Measurements from ENCODE around the gene MYH10. TPM values are rescaled to one million over a fixed set of nuclear protein-coding genes. Genes with fewer than 3 reads are reported as not detected.

Gene MYH10
- total and polyA plus RNA-seq, 4 donors, result 9.1 to 79.1 (median 25.9) TPM

DNA sequence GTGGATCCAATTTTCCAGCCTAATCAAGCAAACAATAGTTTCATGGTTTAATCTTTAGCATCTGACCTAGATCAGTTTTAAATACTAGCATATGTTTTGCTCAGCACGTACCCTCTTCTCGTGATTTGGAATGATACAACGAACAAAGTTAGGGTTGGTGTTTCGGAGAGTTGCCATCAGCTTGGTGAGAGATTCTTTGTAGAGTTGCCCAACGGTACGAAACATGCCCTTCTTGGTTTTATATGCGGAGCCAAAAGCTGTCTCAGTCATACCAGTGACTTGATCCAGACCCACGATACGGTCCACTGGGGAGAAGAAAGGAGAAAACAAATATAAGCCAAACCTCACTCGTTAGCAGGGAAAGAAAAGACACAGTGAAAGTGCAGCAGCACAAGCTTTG is 109.5 kb downstream of the MYH10 start:
- 97% methylated on average over 10 of the region's 10 CpGs for WGBS
- Histone ChIP-seq H3K27ac (ENCODE audit: low read depth in 1 of 2, low read length in 2 of 2) (no peak overlapping the region), H3K9ac (ENCODE audit: low read depth in 1 of 2, low read length in 2 of 2) (no peak overlapping the region), H3K4me1 (ENCODE audit: control insufficient read depth in 4 of 4, insufficient read depth in 4 of 4, low read length in 3 of 4) (no peaks in the 10 kb centered on the region), H3K9me3 (ENCODE audit: control insufficient read depth in 4 of 4, low read length in 3 of 4) (no peaks in the 10 kb centered on the region), H3K36me3 (ENCODE audit: control insufficient read depth in 4 of 4, insufficient read depth in 3 of 4, low read depth in 1 of 4, low read length in 3 of 4) (peaks cover 4 to 32% (median 16%) of the 10 kb centered on the region in 4 donors), H3K27me3 (ENCODE audit: control insufficient read depth in 4 of 4, insufficient read depth in 4 of 4, low read length in 3 of 4) (no peaks in the 10 kb centered on the region), H3K4me3 (ENCODE audit: low read depth in 1 of 3, low read length in 3 of 3) (no peak overlapping the region)
- no peak for DNase-seq (ENCODE audit: low spot score)
- no peak for TF ChIP-seq RXRA (IDR thresholded peaks at IDR 0.05)
- no peak for TF ChIP-seq YY1 (IDR thresholded peaks at IDR 0.05)
- no peak for TF ChIP-seq FOXA1 (IDR thresholded peaks at IDR 0.05)
- TF ChIP-seq GABPA (IDR thresholded peaks at IDR 0.05 in 1 of 2, conservative IDR thresholded peaks at IDR 0.05 in 1 of 2), result no peak
- no peak for TF ChIP-seq ZBTB33 (IDR thresholded peaks at IDR 0.05)
- no peak for TF ChIP-seq SP1 (IDR thresholded peaks at IDR 0.05)
- TF ChIP-seq, protein P1, sequence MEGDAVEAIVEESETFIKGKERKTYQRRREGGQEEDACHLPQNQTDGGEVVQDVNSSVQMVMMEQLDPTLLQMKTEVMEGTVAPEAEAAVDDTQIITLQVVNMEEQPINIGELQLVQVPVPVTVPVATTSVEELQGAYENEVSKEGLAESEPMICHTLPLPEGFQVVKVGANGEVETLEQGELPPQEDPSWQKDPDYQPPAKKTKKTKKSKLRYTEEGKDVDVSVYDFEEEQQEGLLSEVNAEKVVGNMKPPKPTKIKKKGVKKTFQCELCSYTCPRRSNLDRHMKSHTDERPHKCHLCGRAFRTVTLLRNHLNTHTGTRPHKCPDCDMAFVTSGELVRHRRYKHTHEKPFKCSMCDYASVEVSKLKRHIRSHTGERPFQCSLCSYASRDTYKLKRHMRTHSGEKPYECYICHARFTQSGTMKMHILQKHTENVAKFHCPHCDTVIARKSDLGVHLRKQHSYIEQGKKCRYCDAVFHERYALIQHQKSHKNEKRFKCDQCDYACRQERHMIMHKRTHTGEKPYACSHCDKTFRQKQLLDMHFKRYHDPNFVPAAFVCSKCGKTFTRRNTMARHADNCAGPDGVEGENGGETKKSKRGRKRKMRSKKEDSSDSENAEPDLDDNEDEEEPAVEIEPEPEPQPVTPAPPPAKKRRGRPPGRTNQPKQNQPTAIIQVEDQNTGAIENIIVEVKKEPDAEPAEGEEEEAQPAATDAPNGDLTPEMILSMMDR (IDR thresholded peaks at IDR 0.05; ENCODE audit: low read depth, low read length, missing input control), result no peak
- TF ChIP-seq HNF4A (conservative IDR thresholded peaks at IDR 0.05), result no peak
- TF ChIP-seq HNF4G (IDR thresholded peaks at IDR 0.05), result no peak
- TF ChIP-seq, protein P2, sequence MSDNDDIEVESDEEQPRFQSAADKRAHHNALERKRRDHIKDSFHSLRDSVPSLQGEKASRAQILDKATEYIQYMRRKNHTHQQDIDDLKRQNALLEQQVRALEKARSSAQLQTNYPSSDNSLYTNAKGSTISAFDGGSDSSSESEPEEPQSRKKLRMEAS (IDR thresholded peaks at IDR 0.05), result no peak
- TF ChIP-seq TAF1 (conservative IDR thresholded peaks at IDR 0.05), result no peak
- TF ChIP-seq REST (IDR thresholded peaks at IDR 0.05), result no peak
- TF ChIP-seq JUND (IDR thresholded peaks at IDR 0.05), result no peak
- TF ChIP-seq NR2F2 (IDR thresholded peaks at IDR 0.05), result no peak
- no peak for TF ChIP-seq EGR1 (IDR thresholded peaks at IDR 0.05; ENCODE audit: low read depth in 2 of 2)
- TF ChIP-seq, protein P3, sequence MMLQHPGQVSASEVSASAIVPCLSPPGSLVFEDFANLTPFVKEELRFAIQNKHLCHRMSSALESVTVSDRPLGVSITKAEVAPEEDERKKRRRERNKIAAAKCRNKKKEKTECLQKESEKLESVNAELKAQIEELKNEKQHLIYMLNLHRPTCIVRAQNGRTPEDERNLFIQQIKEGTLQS (IDR thresholded peaks at IDR 0.05), result no peak

- WGBS, result 79% methylated on average over 2 of the region's 2 CpGs
- DNase-seq (ENCODE audit: low spot score), result no peak
- peaks cover 6 to 40% (median 18%) of the 10 kb centered on the region in 4 donors for H3K36me3 ChIP-seq (ENCODE audit: control insufficient read depth in 4 of 4, insufficient read depth in 3 of 4, low read depth in 1 of 4, low read length in 3 of 4)
- no peak for TF ChIP-seq GABPA (IDR thresholded peaks at IDR 0.05 in 1 of 2, conservative IDR thresholded peaks at IDR 0.05 in 1 of 2)
- no peak for TF ChIP-seq ZBTB33 (IDR thresholded peaks at IDR 0.05)
- no peak for TF ChIP-seq REST (IDR thresholded peaks at IDR 0.05)
- TF ChIP-seq, protein P1 (IDR thresholded peaks at IDR 0.05; ENCODE audit: low read depth, low read length, missing input control), result no peak
- TF ChIP-seq TAF1 (conservative IDR thresholded peaks at IDR 0.05), result no peak
These were observed 111.7 kb downstream of the MYH10 start for GRCh38 chr17:8518850-8519249.

More at GRCh38 chr17:8518850-8519249, 111.7 kb downstream of the MYH10 start:
- no peak overlapping the region for H3K27ac ChIP-seq (ENCODE audit: low read depth in 1 of 2, low read length in 2 of 2)
- no peaks in the 10 kb centered on the region for H3K4me1 ChIP-seq (ENCODE audit: control insufficient read depth in 4 of 4, insufficient read depth in 4 of 4, low read length in 3 of 4)
- no peak overlapping the region for H3K9ac ChIP-seq (ENCODE audit: low read depth in 1 of 2, low read length in 2 of 2)
- H3K4me3 ChIP-seq (ENCODE audit: low read depth in 1 of 3, low read length in 3 of 3), result no peak overlapping the region
- H3K9me3 ChIP-seq (ENCODE audit: control insufficient read depth in 4 of 4, low read length in 3 of 4), result no peaks in the 10 kb centered on the region
- no peaks in the 10 kb centered on the region for H3K27me3 ChIP-seq (ENCODE audit: control insufficient read depth in 4 of 4, insufficient read depth in 4 of 4, low read length in 3 of 4)

Data from liver (tissue), 9 donors.